Fibroblast of lung (primary cell): Measurements from ENCODE around the gene SCUBE1. TPM values are rescaled to one million over a fixed set of nuclear protein-coding genes. Genes with fewer than 3 reads are reported as not detected.
A peak's percentile ranks its signal among the peaks of the same experiment; 100 is the strongest.

Source experiments
- DNase-seq, 2 donors: peaks; one replicate each; pipeline versions ENCODE4 v3.0.0 to v3.0.0-alpha.2; 2010; ENCODE audit warnings: low read depth in 2 of 2
- H2AFZ ChIP-seq: 2 replicates; pipeline ENCODE4 v1.5.1; 2012; ENCODE audit warnings: low read length, control low read depth, inconsistent platforms
- H3K27ac ChIP-seq: 2 replicates; pipeline ENCODE4 v1.5.1; 2011; ENCODE audit warnings: low read length, control low read depth; ENCODE audit not compliant: insufficient read depth
- H3K27me3 ChIP-seq: 2 replicates; pipeline ENCODE4 v1.5.1; 2011; ENCODE audit warnings: mild to moderate bottlenecking, low read length; ENCODE audit not compliant: control insufficient read depth, insufficient read depth
- H3K36me3 ChIP-seq: 2 replicates; pipeline ENCODE4 v1.5.1; 2011; ENCODE audit warnings: low read length; ENCODE audit not compliant: control insufficient read depth, insufficient read depth
- H3K4me1 ChIP-seq: 2 replicates; pipeline ENCODE4 v1.5.1; 2011; ENCODE audit warnings: low read length; ENCODE audit not compliant: control insufficient read depth, insufficient read depth; ENCODE audit errors: extremely low read depth
- H3K4me2 ChIP-seq: 2 replicates; pipeline ENCODE4 v1.5.1; 2011; ENCODE audit warnings: low read length, control low read depth; ENCODE audit not compliant: insufficient read depth; ENCODE audit errors: extremely low read depth
- H3K4me3 ChIP-seq, 4 experiments: fragments of 200-600 bp in 1 of 4; sonication (generic) in 1 of 4; replicated peaks in 1 of 4; 2 replicates each; pipeline ENCODE4 v1.5.1; 2011 to 2016; ENCODE audit warnings: low read length in 4 of 4, low read depth in 3 of 4, mild to moderate bottlenecking in 3 of 4, control low read depth in 2 of 4, inconsistent platforms in 1 of 4, mixed read lengths in 1 of 4; ENCODE audit not compliant: insufficient read depth in 1 of 4; ENCODE audit errors: control extremely low read depth in 1 of 4
- H3K79me2 ChIP-seq: 2 replicates; pipeline ENCODE4 v1.5.1; 2012; ENCODE audit warnings: mild to moderate bottlenecking, low read length, inconsistent platforms; ENCODE audit not compliant: control insufficient read depth, insufficient read depth
- H3K9ac ChIP-seq: 2 replicates; pipeline ENCODE4 v1.5.1; 2011; ENCODE audit warnings: mild to moderate bottlenecking, low read length, control low read depth; ENCODE audit not compliant: insufficient read depth
- H3K9me3 ChIP-seq: 2 replicates; pipeline ENCODE4 v1.5.1; 2012; ENCODE audit warnings: low read depth, low read length; ENCODE audit not compliant: control insufficient read depth, insufficient read depth
- H4K20me1 ChIP-seq: 2 replicates; pipeline ENCODE4 v1.5.1; 2011; ENCODE audit warnings: low read length; ENCODE audit not compliant: control insufficient read depth, insufficient read depth; ENCODE audit errors: extremely low read depth
- EZH2 ChIP-seq: IDR thresholded peaks from 2 replicates; pipeline ENCODE4 v1.5.1; 2012; ENCODE audit warnings: low read length, control low read depth, mild to moderate bottlenecking; ENCODE audit errors: missing control alignments
- polyA plus RNA-seq, 2 donors: library from polyadenylated mRNA; depleted of rRNA in 1 of 2; stranded (reverse) in 1 of 2; unstranded in 1 of 2; fragments of >200 nt; gene quantifications; 2 replicates each; pipeline ENCODE4 v1.2.1, GENCODE V29; 2011 to 2012; ENCODE audit warnings: missing spikeins in 1 of 2
- total RNA-seq: library from RNA; depleted of rRNA; stranded (reverse); fragments of >200 nt; gene quantifications from 2 replicates; pipeline ENCODE4 v1.2.1, GENCODE V29; 2014
- TF ChIP-seq, protein P1 (sequence below), 2 donors: IDR thresholded peaks in 1 of 2; conservative IDR thresholded peaks in 1 of 2; 1 replicate in 1 of 2; 2 replicates in 1 of 2; pipeline ENCODE4 v1.5.1; 2011 to 2012; ENCODE audit warnings: low read length in 2 of 2, control low read depth in 1 of 2, inconsistent platforms in 1 of 2, low read depth in 1 of 2, mild to moderate bottlenecking in 1 of 2

The SCUBE1 gene
- total and polyA plus RNA-seq, 2 donors (not counting 1 experiment from before 2014, with no cell fraction given), result 0.17 TPM; not detected in 1

DNA sequence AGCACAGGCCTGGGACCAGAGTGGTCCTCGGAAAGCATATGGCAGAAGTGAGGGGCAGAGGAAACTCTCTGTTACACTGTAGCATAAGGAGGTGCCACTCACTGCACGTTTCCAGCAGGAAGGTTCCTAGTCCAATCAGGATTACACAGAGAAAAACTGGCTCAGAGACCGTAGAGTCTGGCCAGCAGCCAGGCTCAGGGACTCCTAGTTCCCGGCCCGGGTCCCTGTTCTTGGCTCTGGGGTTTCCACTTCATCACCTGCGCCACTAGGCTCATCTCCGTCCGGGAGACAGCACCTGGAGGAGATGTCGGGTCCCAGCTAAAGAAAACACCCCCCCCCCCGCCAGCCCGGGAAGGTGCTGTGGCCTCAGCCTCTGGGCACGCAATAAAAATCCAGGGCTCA lies 157.3 kb downstream of the SCUBE1 start:
- peaks cover 5% of the 10 kb centered on the region for H3K4me1 ChIP-seq
- H3K79me2 ChIP-seq, result peaks cover 6% of the 10 kb centered on the region
- H4K20me1 ChIP-seq, result no peaks in the 10 kb centered on the region
- H3K27ac ChIP-seq, result peak overlapping the region; percentile 61
- H3K4me2 ChIP-seq, result peak overlapping the region; percentile 96
- TF ChIP-seq EZH2, result no peak
- TF ChIP-seq, protein P1, sequence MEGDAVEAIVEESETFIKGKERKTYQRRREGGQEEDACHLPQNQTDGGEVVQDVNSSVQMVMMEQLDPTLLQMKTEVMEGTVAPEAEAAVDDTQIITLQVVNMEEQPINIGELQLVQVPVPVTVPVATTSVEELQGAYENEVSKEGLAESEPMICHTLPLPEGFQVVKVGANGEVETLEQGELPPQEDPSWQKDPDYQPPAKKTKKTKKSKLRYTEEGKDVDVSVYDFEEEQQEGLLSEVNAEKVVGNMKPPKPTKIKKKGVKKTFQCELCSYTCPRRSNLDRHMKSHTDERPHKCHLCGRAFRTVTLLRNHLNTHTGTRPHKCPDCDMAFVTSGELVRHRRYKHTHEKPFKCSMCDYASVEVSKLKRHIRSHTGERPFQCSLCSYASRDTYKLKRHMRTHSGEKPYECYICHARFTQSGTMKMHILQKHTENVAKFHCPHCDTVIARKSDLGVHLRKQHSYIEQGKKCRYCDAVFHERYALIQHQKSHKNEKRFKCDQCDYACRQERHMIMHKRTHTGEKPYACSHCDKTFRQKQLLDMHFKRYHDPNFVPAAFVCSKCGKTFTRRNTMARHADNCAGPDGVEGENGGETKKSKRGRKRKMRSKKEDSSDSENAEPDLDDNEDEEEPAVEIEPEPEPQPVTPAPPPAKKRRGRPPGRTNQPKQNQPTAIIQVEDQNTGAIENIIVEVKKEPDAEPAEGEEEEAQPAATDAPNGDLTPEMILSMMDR (conservative IDR thresholded peaks at IDR 0.05 in 1 of 2, IDR thresholded peaks at IDR 0.05 in 1 of 2; ENCODE audit: low read depth in 1 of 2, low read length in 2 of 2), result no peak
- H3K27me3 ChIP-seq, result peaks cover 4% of the 10 kb centered on the region
- peak overlapping the region; percentile 46 for H3K9ac ChIP-seq
- H3K4me3 ChIP-seq, result peak overlapping the region; percentile 74 to 82 (median 76)
- H2AFZ ChIP-seq, result no peak overlapping the region
- DNase-seq, result peak; percentile 24 to 28
- no peaks in the 10 kb centered on the region for H3K9me3 ChIP-seq
- H3K36me3 ChIP-seq, result peaks cover 6% of the 10 kb centered on the region

DNA sequence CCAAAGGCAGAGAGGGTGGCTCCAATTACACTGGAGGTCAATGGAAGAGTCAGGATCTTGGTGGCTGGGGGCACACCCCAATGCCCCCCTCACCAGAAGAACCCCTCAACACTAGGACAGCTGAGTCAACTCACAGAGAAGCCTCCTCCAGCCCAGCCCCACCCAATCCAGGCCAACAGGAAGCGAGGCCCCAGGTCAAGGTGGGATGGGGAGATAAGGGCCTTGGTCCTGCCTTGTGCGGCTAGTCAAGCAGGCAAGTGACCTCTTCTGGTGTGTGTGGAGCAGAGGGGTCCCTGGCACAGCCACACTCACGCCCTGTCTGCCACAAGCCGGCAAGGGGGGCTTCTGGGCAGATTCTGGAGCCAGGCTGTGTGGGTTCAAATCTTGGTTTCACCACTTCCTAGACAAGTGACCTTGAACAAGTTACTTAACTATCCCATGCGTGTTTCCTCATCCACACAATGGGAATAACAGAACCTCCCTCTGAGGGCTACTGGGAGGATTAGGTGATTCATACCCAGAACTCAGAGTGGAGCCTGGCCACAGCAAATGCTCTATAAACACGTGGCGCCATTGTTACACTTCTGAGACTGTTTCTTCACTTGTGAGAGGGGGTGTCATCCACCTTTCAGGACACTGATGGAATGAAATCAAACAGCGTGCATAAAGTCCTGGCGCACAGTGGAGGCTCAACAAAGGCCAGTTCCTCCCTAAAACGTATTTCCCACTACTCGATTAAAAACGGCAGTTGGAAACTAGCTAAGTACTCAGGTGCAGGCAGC lies 159.5 kb downstream of the SCUBE1 start:
- Histone ChIP-seq H3K27me3 (no peaks in the 10 kb centered on the region), H3K9ac (no peak overlapping the region), H3K9me3 (no peaks in the 10 kb centered on the region), H3K4me1 (peaks cover 5% of the 10 kb centered on the region), H3K79me2 (peaks cover 6% of the 10 kb centered on the region), H3K4me2 (no peak overlapping the region), H3K27ac (no peak overlapping the region), H3K4me3 (no peak overlapping the region), H4K20me1 (no peaks in the 10 kb centered on the region), H3K36me3 (peaks cover 18% of the 10 kb centered on the region), H2AFZ (no peak overlapping the region)
- DNase-seq, result peak; percentile 34 to 63
- TF ChIP-seq EZH2, result no peak
- TF ChIP-seq, protein P1 (conservative IDR thresholded peaks at IDR 0.05 in 1 of 2, IDR thresholded peaks at IDR 0.05 in 1 of 2; ENCODE audit: low read depth in 1 of 2, low read length in 2 of 2), result no peak

DNA sequence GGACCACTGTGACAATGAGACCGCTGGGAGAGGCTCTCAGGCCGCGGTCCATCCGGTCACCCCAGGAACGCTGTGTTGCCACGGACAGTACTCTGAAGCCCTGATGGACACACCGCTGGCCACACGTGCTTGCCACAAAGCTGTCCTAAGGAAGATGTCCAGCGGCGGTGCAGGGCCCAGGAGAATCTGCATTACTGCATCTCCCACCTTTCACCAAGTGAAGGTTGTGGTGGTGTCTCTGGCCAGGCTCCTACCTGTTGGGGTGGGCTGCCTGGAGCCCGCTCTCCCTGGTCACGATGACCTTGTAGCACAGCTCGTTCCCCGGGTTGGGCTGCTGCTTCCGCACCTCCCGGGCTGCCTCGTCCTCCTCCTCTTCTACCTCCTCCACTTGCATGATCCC lies 160.4 kb downstream of the SCUBE1 start:
- Histone ChIP-seq H3K9ac (no peak overlapping the region), H3K27me3 (no peaks in the 10 kb centered on the region), H3K4me3 (no peak overlapping the region), H3K36me3 (peaks cover 19% of the 10 kb centered on the region), H3K27ac (no peak overlapping the region), H3K4me1 (peaks cover 5% of the 10 kb centered on the region), H4K20me1 (no peaks in the 10 kb centered on the region), H2AFZ (no peak overlapping the region), H3K4me2 (no peak overlapping the region), H3K79me2 (peaks cover 6% of the 10 kb centered on the region), H3K9me3 (no peaks in the 10 kb centered on the region)
- no peak for TF ChIP-seq EZH2
- TF ChIP-seq, protein P1 (conservative IDR thresholded peaks at IDR 0.05 in 1 of 2, IDR thresholded peaks at IDR 0.05 in 1 of 2; ENCODE audit: low read depth in 1 of 2, low read length in 2 of 2), result no peak
- DNase-seq, result no peak
